ENCODE data around the gene IMPA2.

Gene IMPA2

DNA sequence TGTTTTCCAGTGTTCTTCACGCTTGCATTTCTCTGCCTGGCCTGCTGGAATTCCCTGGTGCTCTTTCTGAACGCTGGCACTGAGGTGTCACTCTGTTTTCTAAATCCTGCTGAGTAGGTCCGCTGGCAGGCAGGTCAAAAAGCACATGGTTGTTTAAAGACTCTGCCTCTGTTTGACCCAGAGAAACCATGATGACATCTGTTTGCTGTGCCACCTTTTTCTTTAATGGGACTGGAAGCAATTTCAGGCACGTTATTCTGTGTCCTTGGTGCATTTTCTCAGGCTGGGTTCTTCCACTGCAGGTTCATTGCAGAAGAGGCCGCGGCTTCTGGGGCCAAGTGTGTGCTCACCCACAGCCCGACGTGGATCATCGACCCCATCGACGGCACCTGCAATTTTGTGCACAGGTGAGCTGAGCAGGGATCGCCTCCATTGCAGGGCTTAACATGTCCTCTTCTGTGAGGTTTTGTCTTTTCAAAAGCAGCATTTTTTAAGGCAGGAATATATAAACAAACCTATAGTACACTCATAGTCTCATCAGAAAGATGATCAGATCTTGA is 28.4 kb downstream of the IMPA2 start:
- DNase-seq = no peak

DNA sequence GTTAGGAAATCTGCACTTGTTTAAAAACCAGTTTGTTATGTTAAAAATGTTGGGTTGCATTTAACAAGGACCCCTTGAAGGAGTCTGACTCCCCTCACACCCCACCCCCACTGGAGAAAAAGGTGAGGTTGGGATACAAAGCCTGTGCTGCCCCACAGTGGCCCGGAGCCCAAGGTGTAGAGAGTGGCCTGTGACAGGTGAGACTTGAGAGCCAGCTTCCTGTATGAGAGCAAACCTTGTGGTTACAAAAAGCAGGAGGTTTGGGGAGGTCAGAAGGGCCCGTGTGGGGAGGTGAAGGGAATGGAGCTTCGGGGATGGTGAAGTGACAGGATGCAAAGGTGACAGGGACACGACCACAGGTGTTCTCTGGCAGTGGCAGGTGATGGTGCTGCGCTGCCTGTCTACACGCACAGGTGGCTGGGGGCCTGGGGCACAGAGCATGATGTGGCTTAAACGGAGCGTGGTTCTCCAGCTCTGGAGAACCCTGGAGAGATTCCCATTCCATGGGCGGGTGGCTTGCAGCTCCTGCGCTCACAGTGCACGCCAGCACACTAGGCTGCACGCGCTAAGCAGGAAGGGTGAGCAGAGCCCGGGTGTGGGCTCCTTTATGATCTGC is 29.0 kb downstream of the IMPA2 start:
- DNase-seq = no peak

DNA sequence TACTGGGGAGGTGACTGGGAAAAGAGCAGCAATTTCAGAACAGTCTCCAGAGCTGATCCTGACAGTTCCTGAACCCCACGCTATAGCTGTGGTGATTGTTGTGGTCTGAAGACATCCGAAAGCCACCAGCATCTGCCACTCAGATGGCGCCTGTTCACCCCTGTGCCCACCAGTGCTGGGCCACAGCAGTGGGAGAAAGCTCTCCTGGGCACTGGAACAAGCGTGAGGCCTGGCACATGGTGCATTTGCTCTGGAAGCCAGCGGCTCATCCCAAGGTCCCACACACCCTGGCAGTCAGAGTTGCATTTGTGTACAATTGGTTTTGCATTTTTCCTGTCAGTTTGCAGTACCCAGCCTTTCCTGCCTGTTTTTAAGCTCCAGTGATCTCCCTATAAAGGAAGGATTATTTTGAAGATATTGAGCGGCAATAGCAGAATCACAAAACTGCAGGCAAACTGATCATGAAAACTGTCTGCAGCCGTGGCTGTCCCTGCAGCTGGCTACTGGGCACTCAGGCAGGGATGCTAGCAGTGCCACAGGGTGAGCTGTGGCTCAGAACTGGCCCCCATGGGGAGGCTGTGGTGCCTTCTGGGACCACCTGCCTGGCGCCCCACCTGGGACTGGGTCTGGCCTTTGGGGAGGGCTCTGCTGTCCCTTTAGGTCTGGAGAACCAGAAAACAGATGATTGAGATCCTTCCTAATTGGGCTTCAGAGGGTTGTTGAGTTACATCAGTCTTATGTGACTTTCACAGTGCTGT is 30.1 kb downstream of the IMPA2 start:
- DNase-seq = no peak

GRCh38 chr18:12011957-12012549 is 30.7 kb downstream of the IMPA2 start:
- DNase-seq = no peak

- DNase-seq = no peak
Measured at GRCh38 chr18:12012697-12013096, 31.4 kb downstream of the IMPA2 start.

GRCh38 chr18:12013186-12013916 is 32.0 kb downstream of the IMPA2 start:
- DNase-seq = no peak

GRCh38 chr18:12014086-12014485 is 32.8 kb downstream of the IMPA2 start:
- no peak for DNase-seq

GRCh38 chr18:12014521-12015415 is 33.5 kb downstream of the IMPA2 start:
- DNase-seq = no peak

- DNase-seq = no peak
Measured at GRCh38 chr18:12015416-12016062, 34.2 kb downstream of the IMPA2 start.

DNA sequence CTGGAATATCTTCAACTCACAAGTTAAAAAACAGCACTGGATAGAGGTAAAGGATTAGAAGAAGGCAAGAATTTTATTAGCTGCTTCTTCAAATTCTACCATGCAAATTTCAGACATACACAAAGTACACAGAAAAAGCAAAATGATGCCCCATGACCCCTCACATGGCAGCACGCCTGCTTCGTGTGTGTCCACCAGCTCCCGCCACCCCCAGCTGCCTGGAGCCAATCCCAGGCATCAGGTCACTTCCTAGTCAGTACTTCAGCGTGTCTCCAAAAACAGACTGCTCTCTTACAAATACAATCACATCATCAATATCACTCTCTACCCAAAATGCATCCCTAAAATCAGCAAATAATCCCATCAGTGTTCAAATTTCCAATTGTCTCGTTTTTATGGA is 35.8 kb downstream of the IMPA2 start:
- DNase-seq = no peak

DNA sequence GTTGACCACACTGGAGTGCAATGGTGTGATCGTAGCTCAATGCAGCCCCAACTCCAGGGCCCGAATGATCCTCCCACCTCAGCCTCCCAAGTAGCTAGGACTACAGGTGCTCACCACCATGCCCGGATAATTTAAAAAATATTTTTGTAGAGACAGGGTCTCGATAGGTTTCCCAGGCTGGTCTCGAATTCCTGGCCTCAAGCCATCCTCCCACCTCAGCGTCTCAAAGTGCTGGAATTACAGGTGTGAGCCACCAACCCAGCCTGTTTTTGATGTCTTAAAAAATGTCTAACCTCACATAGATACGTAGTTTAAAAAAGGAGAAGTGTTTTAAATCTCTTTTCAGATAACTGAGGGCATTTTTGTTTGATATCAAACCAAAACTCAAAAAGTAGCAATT is 37.6 kb downstream of the IMPA2 start:
- DNase-seq = no peak

GRCh38 chr18:12021077-12021476 is 39.8 kb downstream of the IMPA2 start:
- DNase-seq = no peak

- DNase-seq = no peak
Measured at GRCh38 chr18:12021596-12021995, 40.3 kb downstream of the IMPA2 start.

DNA sequence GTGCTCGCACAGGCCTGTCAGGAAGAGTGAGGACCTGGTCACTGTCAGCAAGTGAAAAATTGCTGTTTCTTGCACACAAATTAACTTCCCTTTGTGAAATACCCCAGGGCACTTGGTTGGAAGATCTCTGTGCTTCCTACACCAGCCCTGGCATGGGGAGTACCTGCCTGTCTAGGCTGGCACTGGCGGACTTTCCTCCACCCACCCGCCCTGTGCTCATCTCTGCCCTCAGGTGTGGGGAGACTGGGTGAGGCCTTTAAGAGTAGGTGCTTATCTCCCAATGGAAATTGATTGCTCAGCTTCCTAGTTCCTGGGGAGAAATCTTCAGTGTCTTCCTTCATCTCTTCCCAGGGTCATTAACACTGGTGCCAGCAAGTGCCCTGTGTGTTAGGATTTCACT is 42.1 kb downstream of the IMPA2 start:
- no peak for DNase-seq

DNA sequence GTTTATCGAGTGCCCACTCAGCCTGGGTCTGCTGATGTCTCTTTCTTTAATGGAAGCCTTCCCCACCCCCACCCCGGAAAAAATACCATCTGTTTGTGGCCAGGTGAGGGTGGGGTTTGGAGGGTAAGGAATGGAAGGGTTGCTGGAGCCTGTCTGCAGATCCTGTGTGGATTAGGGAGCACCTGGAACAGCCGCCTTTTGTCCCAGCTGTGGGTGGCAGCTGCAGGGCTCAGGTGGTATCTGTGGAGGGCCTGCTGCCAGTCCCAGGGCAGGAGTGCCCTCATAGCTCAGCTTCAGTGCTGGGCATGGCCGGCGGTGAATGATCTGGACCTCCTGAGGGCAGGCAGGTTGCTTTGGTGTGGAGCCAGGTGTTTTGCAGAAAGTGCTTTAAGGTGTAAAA is 45.3 kb downstream of the IMPA2 start:
- no peak for DNase-seq

- DNase-seq = no peak
Measured at GRCh38 chr18:12027046-12027445, 45.7 kb downstream of the IMPA2 start.

DNA sequence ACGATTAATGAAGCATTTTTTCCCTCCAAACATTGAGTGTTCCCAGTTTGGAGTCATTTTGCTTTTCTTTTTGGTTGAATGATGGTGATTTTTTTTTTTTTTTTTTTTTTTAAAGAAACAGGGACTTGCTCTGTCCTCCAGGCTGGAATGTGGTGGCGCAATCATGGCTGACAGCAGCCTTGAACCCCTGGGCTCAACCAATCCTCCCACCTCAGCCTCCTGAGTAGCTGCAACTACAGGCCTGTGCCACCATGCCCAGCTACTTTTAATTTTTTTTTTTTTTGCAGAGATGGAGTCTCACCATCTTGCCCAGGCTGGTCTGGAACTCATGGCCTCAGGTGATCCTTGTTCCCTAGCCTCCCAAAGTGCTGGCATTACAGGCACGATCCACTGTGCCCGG is 46.2 kb downstream of the IMPA2 start:
- DNase-seq = no peak

DNA sequence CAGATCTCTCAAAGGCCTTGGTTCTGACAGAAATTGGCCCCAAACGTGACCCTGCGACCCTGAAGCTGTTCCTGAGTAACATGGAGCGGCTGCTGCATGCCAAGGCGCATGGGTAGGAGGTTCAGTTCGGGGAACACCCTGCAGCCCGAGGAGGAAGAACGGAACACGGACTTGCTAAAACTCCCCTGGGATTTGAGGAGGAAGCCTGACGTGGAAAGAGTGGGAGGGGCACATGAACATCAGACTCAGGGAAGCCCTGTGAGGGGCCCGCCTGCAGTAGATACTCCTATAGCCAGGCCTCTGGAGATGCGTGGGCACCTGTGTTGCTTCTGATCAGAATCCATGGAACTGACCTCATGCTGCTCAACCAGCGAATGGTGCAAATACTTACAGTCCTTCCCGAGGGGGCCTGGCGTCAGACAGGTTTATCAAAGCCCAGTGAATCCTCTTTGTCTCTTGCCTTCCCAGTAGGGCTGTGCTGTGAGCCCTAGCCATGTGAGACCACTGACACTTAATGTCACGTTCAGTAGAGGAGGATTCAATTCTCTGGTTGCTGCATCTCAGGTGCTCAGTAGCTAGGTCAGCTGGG is 46.8 kb downstream of the IMPA2 start:
- no peak for DNase-seq

- DNase-seq = no peak
Measured at GRCh38 chr18:12028674-12029073, 47.4 kb downstream of the IMPA2 start.

- DNase-seq = no peak
Measured at GRCh38 chr18:12029786-12030584, 48.7 kb downstream of the IMPA2 start.

DNA sequence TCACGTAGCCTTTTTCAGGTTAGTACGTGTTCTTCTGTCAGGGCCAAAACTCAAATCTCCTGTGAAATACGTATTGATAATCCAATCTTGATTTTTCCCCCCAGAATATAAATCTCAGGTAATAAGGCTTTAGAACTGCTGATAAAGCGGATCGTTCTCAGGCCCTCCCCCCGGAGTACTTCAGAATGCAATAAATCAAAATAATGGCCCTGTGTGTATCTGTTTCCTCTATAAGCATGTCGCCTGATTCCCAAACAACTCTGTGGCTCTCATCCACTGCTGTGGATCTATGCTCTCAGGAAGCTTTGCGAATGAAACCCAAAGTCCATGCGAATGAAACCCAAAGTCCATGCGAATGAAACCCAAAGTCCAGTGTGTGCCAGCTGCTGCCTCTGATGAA is 49.4 kb downstream of the IMPA2 start:
- DNase-seq = no peak

Measured in activated T-cell treated with anti-CD3 and anti-CD28 coated beads, Interleukin-2, amount 50 U/mL, for 48 hours (primary cell).